ENCODE data around the gene SH3BGRL2. TPM values are rescaled to one million over a fixed set of nuclear protein-coding genes. Genes with fewer than 3 reads are reported as not detected.

The SH3BGRL2 gene
- total RNA-seq, 1 experiment from 2014 or later: 3.8 TPM

DNA sequence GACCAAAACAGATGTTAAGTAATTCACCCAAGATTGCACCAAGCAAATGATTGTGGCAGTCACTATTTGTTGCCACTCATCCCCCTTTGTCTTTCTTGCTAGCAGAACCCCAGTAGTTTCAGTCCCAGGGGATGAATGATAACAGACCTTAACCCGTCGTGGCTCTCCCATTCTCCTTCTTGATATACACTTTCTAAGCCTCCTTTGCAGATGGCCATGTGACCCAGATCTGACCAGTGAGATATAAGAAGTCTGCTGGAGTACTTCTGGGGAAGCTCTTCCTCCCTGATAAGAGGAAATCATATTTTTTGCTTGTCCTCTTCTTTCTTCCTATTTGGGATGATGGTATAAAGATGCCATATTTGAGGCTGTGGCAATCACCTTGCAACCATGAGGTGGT is 9.6 kb upstream of the SH3BGRL2 start:
- no peak for TF ChIP-seq EZH2 (IDR thresholded peaks at IDR 0.05; ENCODE audit: low read length, unreplicated experiment)
- TF ChIP-seq EZH2phosphoT487 (IDR thresholded peaks at IDR 0.05; ENCODE audit: borderline replicate concordance, low read length): no peak
- TF ChIP-seq, protein P1, sequence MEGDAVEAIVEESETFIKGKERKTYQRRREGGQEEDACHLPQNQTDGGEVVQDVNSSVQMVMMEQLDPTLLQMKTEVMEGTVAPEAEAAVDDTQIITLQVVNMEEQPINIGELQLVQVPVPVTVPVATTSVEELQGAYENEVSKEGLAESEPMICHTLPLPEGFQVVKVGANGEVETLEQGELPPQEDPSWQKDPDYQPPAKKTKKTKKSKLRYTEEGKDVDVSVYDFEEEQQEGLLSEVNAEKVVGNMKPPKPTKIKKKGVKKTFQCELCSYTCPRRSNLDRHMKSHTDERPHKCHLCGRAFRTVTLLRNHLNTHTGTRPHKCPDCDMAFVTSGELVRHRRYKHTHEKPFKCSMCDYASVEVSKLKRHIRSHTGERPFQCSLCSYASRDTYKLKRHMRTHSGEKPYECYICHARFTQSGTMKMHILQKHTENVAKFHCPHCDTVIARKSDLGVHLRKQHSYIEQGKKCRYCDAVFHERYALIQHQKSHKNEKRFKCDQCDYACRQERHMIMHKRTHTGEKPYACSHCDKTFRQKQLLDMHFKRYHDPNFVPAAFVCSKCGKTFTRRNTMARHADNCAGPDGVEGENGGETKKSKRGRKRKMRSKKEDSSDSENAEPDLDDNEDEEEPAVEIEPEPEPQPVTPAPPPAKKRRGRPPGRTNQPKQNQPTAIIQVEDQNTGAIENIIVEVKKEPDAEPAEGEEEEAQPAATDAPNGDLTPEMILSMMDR (conservative IDR thresholded peaks at IDR 0.05; ENCODE audit: low read depth, low read length): no peak
- ATAC-seq (no peak), DNase-seq (no peak)
- Histone ChIP-seq H3K9me3 (ENCODE audit: low read length) (no peaks in the 10 kb centered on the region), H3F3A (ENCODE audit: low read length, unreplicated experiment) (no peaks in the 10 kb centered on the region), H3K27ac (ENCODE audit: low read length) (no peak overlapping the region), H2AFZ (ENCODE audit: low read length) (no peak overlapping the region), H3K4me1 (ENCODE audit: insufficient read depth, low read length) (peaks cover 8% of the 10 kb centered on the region), H4K20me1 (ENCODE audit: low read length) (no peaks in the 10 kb centered on the region), H3K9me2 (replicated peaks; ENCODE audit: low read length) (no peaks in the 10 kb centered on the region), H3K79me2 (ENCODE audit: low read length) (no peaks in the 10 kb centered on the region), H3K9ac (ENCODE audit: low read length) (no peak overlapping the region), H3K36me3 (ENCODE audit: low read depth, low read length) (no peaks in the 10 kb centered on the region), H3K4me2 (ENCODE audit: low read length) (no peak overlapping the region), H3K27me3 (ENCODE audit: low read length) (no peaks in the 10 kb centered on the region), H3K4me3 (ENCODE audit: low read length) (no peak overlapping the region)
- no TSS peak for BruUV-seq (replicated peaks)
- intact Hi-C loops (cut with micrococcal nuclease): no loop called here
- POLR2A ChIA-PET (ENCODE audit: unreplicated experiment): no interaction called here
- CTCF ChIA-PET: no interaction called here

DNA sequence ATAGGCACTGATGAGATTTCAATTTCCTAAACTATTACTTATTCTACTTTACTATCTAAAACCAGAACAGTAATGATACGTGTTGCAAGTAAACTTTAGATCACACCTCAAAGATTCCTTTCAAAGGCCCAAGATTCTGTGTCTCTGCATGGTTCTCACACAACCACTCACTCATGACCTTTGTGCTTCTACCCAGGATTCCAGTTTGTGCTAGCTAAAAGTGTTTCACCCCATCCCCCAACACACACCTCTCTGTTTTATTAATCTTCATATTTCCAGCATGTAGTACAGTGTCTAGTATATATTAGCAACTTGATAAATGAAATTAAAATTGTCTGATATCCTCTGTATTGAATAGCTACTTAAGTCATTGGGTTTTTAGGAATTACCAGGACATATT is 8.8 kb upstream of the SH3BGRL2 start:
- no peak for DNase-seq
- no peak overlapping the region for H3K27ac ChIP-seq (ENCODE audit: low read length)
- H3K9me3 ChIP-seq (ENCODE audit: low read length): no peaks in the 10 kb centered on the region
- no peaks in the 10 kb centered on the region for H3K36me3 ChIP-seq (ENCODE audit: low read depth, low read length)
- H3K79me2 ChIP-seq (ENCODE audit: low read length): no peaks in the 10 kb centered on the region
- H3K4me2 ChIP-seq (ENCODE audit: low read length): no peak overlapping the region
- intact Hi-C loops (cut with micrococcal nuclease): no loop called here
- no peak overlapping the region for H3K4me3 ChIP-seq (ENCODE audit: low read length)
- ATAC-seq: no peak
- H3K4me1 ChIP-seq (ENCODE audit: insufficient read depth, low read length): peaks cover 5% of the 10 kb centered on the region
- H3F3A ChIP-seq (ENCODE audit: low read length, unreplicated experiment): no peaks in the 10 kb centered on the region
- no peak overlapping the region for H3K9ac ChIP-seq (ENCODE audit: low read length)
- no peaks in the 10 kb centered on the region for H4K20me1 ChIP-seq (ENCODE audit: low read length)
- TF ChIP-seq, protein P1 (conservative IDR thresholded peaks at IDR 0.05; ENCODE audit: low read depth, low read length): no peak
- no peak for TF ChIP-seq EZH2phosphoT487 (IDR thresholded peaks at IDR 0.05; ENCODE audit: borderline replicate concordance, low read length)
- no peak for TF ChIP-seq EZH2 (IDR thresholded peaks at IDR 0.05; ENCODE audit: low read length, unreplicated experiment)
- ChIA-PET POLR2A (ENCODE audit: unreplicated experiment) (no interaction called here), CTCF (no interaction called here)
- BruUV-seq (replicated peaks): no TSS peak
- H2AFZ ChIP-seq (ENCODE audit: low read length): no peak overlapping the region
- H3K27me3 ChIP-seq (ENCODE audit: low read length): no peaks in the 10 kb centered on the region
- no peaks in the 10 kb centered on the region for H3K9me2 ChIP-seq (replicated peaks; ENCODE audit: low read length)

DNA sequence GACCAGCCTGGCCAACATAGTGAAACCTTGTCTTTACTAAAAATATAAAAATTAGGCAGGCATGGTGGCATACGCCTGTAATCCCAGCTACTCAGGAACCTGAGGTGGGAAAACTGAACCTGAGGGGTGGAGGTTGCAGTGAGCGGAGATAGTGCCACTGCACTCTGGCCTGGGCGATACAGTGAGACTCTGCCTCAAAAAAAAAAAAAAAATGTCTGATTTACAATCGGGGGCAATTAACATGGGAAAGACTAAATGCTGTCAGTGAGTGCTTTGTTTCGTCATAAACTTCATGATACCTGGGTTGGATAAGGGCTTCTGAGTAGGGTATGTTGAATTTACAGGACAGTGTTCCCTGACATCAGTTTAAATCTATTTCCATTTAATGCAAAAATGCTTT is 8.0 kb upstream of the SH3BGRL2 start:
- CTCF ChIA-PET: no interaction called here
- no TSS peak for BruUV-seq (replicated peaks)
- Histone ChIP-seq H3K4me2 (ENCODE audit: low read length) (no peak overlapping the region), H3K4me3 (ENCODE audit: low read length) (no peak overlapping the region), H3F3A (ENCODE audit: low read length, unreplicated experiment) (no peaks in the 10 kb centered on the region), H4K20me1 (ENCODE audit: low read length) (no peaks in the 10 kb centered on the region), H3K9ac (ENCODE audit: low read length) (no peak overlapping the region), H3K27me3 (ENCODE audit: low read length) (no peaks in the 10 kb centered on the region), H3K36me3 (ENCODE audit: low read depth, low read length) (no peaks in the 10 kb centered on the region), H3K27ac (ENCODE audit: low read length) (no peak overlapping the region), H3K9me3 (ENCODE audit: low read length) (no peaks in the 10 kb centered on the region), H2AFZ (ENCODE audit: low read length) (no peak overlapping the region), H3K4me1 (ENCODE audit: insufficient read depth, low read length) (no peaks in the 10 kb centered on the region), H3K79me2 (ENCODE audit: low read length) (no peaks in the 10 kb centered on the region), H3K9me2 (replicated peaks; ENCODE audit: low read length) (no peaks in the 10 kb centered on the region)
- TF ChIP-seq EZH2phosphoT487 (IDR thresholded peaks at IDR 0.05; ENCODE audit: borderline replicate concordance, low read length): no peak
- TF ChIP-seq, protein P1 (conservative IDR thresholded peaks at IDR 0.05; ENCODE audit: low read depth, low read length): no peak
- TF ChIP-seq EZH2 (IDR thresholded peaks at IDR 0.05; ENCODE audit: low read length, unreplicated experiment): no peak
- POLR2A ChIA-PET (ENCODE audit: unreplicated experiment): no interaction called here
- DNase-seq (no peak), ATAC-seq (no peak)
- intact Hi-C loops (cut with micrococcal nuclease): no loop called here

All from PC-3 (cell line).